PC-9 (cell line): Measurements from ENCODE around the gene TXNDC5.

Source experiments
- CTCF ChIP-seq: fragments of 200-600 bp; sonication (generic); conservative IDR thresholded peaks from 2 replicates; pipeline ENCODE4 v1.6.1; 2017; ENCODE audit warnings: mixed run types, antibody characterized with exemption, mild to moderate bottlenecking, moderate library complexity
- EZH2 ChIP-seq: fragments of 200-600 bp; sonication (generic); IDR thresholded peaks from 2 replicates; pipeline ENCODE4 v1.8.0; 2017; ENCODE audit warnings: antibody characterized with exemption, low read depth

- no peak for TF ChIP-seq EZH2
- TF ChIP-seq CTCF, result no peak
Observed at GRCh38 chr6:7922596-7922995, 12.0 kb upstream of the TXNDC5 start.
